Raji (cell line): ENCODE measurements around the gene FERMT2.

ENCODE experiments used
- POLR2A ChIP-seq: IDR thresholded peaks from 2 replicates; pipeline ENCODE4 v1.6.1; 2011; ENCODE audit warnings: low read depth, low read length, control low read depth; ENCODE audit not compliant: insufficient read depth

The FERMT2 gene

DNA sequence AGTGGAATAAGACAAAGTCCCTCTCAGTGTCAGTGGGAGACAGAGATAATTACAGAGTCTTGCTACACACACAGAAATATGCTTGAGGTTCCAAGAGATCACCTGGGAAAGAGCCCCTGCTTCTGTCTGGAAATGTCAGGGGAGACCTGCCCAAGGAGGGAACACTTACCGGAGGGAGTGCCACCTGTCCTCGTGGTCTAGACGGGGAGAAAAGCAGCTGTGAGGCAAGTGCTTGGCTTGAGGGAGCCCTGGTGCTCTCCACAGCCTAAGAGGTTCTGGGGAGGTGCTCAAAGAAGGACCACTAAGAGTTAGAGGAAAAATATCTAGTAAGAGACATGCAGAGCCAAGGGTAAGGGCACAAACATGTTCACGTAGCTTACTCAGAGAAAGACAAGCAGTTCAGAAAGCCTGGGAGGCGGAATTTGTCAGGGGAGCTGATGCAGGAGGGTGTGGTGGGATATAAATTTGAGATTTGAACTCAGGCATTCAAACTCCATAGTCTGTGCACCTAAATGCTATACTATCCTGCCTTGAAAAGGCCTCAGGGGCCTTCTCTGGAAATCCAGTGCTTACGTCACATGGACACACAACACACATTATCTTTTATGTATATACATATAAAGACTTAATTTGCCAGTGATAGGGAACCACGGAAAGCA lies 121.2 kb downstream of the FERMT2 start:
- no peak for TF ChIP-seq POLR2A

GRCh38 chr14:52827426-52827825 lies 123.4 kb downstream of the FERMT2 start:
- TF ChIP-seq POLR2A = no peak

GRCh38 chr14:52825085-52825484 lies 125.8 kb downstream of the FERMT2 start:
- TF ChIP-seq POLR2A = no peak

GRCh38 chr14:52824462-52824861 lies 126.4 kb downstream of the FERMT2 start:
- no peak for TF ChIP-seq POLR2A

DNA sequence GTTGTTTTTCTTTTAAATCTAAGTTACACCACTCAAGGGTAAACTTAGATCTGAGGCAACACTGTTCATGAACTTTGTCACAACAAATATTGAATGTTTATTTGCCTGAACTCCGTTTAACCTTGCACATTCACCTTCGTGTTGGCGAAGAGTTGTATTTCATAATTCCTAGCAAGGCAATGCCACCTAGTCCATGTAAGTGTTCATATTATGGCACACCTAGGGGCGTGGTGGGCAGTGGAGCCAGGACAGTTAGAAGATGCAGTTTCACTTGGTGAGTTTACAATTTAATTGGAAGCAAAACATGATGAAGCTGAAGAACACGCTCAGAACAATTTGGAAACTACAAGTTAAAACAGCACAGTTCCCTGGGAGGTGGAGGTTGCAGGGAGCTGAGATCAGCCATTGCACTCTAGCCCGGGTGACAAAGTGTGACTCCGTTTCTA lies 129.0 kb downstream of the FERMT2 start:
- TF ChIP-seq POLR2A = no peak

GRCh38 chr14:52808101-52808500 lies 142.7 kb downstream of the FERMT2 start:
- TF ChIP-seq POLR2A = no peak
